Loucy (cell line): ENCODE measurements around the gene TGFBR3L.

ENCODE experiments used
- EZH2phosphoT487 ChIP-seq: fragments of 200-600 bp; IDR thresholded peaks from 2 replicates; pipeline ENCODE4 v1.6.1; 2018; ENCODE audit warnings: antibody characterized with exemption, mild to moderate bottlenecking, moderate library complexity, borderline replicate concordance
- TF ChIP-seq, protein P1 (sequence below): fragments of 200-600 bp; sonication (generic); conservative IDR thresholded peaks from 2 replicates; pipeline ENCODE4 v1.5.1; 2014; ENCODE audit warnings: mild to moderate bottlenecking, antibody characterized with exemption, low read length

DNA sequence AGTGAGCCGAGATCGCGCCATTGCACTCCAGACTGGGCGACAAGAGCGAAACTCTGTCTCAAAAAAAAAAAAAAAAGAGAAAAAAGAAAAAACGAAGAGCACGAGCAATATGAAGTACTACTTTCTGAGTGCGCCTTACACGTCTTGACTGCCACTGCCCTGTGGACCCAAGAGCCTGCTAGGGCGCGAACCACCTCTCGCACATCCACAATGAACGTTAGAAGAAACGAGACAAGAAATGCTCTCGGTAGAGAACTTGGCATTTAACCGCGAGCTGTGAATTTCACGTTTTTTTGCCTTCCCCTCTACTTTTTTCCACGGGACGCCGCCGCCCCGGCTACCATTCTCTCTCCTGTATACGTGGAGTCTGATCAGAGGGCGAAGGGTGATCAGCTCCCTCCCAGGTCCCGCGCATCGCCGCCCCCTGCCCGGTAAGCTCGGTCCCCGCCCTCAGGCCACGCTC is 28.4 kb downstream of the TGFBR3L start:
- TF ChIP-seq, protein P1, sequence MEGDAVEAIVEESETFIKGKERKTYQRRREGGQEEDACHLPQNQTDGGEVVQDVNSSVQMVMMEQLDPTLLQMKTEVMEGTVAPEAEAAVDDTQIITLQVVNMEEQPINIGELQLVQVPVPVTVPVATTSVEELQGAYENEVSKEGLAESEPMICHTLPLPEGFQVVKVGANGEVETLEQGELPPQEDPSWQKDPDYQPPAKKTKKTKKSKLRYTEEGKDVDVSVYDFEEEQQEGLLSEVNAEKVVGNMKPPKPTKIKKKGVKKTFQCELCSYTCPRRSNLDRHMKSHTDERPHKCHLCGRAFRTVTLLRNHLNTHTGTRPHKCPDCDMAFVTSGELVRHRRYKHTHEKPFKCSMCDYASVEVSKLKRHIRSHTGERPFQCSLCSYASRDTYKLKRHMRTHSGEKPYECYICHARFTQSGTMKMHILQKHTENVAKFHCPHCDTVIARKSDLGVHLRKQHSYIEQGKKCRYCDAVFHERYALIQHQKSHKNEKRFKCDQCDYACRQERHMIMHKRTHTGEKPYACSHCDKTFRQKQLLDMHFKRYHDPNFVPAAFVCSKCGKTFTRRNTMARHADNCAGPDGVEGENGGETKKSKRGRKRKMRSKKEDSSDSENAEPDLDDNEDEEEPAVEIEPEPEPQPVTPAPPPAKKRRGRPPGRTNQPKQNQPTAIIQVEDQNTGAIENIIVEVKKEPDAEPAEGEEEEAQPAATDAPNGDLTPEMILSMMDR = no peak
- TF ChIP-seq EZH2phosphoT487 = no peak
